ENCODE results near the gene STK10. TPM values are rescaled to one million over a fixed set of nuclear protein-coding genes. Genes with fewer than 3 reads are reported as not detected.

Gene STK10
- total RNA-seq, 1 donor from 2014 or later, result 8.8 TPM

DNA sequence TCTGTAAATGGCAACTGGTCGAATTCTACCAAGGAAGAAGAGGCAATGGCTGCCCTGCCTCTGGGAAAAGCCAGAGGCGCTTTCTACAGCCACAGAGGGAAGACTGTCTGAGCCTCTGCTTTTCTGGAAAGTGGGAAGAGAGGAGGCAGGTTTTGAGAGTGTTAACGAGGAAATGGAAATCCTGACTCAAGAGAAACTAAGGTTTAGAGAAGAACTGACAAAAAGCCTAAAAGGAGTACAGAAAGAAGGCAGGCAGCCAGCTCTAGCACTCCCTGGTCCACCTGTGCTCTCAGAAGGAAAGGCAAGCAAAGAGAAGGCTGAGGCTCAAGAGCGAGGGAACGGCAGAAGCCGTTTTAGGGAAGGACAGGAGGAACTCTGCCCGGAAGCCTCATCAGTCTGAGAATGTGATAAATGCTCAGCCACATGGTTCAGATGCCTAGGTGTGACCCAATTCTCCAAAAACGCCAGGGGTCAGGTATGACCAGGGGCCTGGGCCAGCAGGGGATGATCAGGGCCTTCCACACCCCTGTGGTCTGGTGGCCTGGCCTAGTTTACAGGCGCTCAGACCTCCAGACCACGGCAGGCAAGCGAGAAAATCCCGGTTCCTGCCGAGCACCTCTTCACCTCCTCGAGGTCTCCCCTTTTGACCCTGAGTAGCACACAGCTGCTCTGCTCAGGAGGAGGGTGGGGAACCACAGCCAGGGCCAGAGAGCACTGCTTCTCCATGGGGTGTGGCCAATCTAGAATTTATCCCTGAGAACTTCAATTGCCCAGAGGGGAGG is 101.6 kb downstream of the STK10 start:
- DNase-seq, result no peak
- intact Hi-C loops (cut with DNase I), result no loop called here
- ATAC-seq (ENCODE audit: poor library complexity), result no peak

DNA sequence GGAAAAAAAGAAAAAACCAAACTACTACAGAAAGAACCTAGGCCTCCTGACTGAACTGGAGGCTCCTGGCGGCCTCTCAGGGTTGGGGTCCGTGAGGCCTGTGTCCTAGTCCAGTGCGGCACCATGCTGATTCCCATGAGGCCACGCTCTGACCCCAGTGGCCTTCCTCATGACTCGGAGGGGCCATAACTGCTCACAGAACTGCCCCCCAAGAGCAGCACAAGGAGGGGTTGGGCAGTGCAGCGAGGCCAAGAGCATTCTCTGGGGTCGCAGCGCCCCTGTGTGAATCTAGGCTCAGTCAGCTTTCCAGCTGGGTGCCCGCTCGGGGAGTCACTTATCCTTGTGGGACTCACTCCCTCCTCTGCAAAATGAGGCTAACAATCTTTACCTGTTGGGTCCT is 102.3 kb downstream of the STK10 start:
- ATAC-seq (ENCODE audit: poor library complexity) (no peak), DNase-seq (no peak)
- intact Hi-C loops (cut with DNase I), result no loop called here

DNA sequence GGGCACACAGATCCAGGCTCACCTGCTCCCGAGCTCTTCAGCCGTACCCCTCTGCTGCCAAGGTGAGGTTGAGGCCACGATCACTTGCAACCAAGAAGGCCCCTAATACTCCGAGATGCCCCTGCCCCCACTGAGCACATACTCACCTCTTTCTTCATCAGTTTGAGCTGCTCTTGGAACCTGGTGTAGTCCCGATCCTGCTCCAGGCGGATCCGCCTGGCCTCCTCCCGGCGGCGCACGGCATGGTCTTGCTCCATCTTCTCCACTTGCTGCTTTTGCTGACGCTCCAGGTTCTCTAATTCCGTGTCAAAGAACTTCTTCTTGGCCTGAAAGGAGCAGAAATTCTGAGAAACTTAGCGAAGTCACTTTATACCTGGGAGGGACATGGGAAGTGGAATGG is 105.8 kb downstream of the STK10 start:
- no peak for ATAC-seq (ENCODE audit: poor library complexity)
- intact Hi-C loops (cut with DNase I), result no loop called here
- DNase-seq, result no peak

DNA sequence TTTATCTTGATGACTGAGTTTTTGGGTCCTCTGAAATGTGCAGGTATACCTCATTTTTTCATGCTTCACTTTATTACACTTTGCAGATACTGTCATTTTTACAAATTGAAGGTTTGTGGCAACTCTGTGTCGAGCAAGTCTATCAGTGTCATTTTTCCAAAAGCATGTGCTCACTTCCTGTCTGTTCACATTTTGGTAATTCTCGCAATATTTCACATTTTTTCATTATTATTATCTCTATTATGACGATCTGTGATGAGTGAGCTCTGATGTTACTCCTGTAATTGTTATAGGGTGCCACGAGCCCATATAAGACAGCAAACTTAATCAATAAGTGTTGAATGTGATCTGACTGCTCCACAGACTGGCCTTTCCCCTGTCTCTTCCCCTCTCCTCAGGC is 108.1 kb downstream of the STK10 start:
- no peak for DNase-seq
- ATAC-seq (ENCODE audit: poor library complexity), result no peak
- intact Hi-C loops (cut with DNase I), result no loop called here

- DNase-seq (peak; percentile 64), ATAC-seq (ENCODE audit: poor library complexity) (peak; percentile 77)
- intact Hi-C loops (cut with DNase I), result no loop called here
Measured at GRCh38 chr5:172078726-172079345, 109.2 kb downstream of the STK10 start.

GRCh38 chr5:172077664-172078425 is 110.2 kb downstream of the STK10 start:
- ATAC-seq (ENCODE audit: poor library complexity) (peak; percentile 39), DNase-seq (no peak)
- intact Hi-C loops (cut with DNase I), result no loop called here

DNA sequence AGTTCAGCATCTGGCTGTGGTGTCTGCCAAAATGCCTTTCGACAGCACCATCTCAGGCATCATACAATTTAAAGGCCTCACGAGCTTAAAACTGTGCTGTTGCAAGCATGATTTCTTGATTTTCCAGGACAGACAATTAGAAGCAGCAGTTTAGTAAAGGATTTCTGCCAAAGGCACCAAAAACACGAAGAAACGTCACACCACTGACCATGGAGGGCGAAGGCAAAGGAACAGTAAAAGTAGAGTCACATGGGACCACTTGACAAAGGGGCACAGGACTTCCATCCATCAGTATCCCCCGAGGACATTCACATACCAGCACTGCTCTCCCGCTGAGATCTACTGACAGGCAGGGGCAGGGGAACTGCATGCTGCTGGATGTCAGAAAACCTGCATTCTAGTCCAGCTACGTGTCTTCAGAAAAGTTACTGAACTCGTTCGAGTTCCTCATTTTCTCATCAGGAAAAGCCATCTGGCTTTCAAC is 111.2 kb downstream of the STK10 start:
- intact Hi-C loops (cut with DNase I), result no loop called here
- ATAC-seq (ENCODE audit: poor library complexity) (no peak), DNase-seq (no peak)

DNA sequence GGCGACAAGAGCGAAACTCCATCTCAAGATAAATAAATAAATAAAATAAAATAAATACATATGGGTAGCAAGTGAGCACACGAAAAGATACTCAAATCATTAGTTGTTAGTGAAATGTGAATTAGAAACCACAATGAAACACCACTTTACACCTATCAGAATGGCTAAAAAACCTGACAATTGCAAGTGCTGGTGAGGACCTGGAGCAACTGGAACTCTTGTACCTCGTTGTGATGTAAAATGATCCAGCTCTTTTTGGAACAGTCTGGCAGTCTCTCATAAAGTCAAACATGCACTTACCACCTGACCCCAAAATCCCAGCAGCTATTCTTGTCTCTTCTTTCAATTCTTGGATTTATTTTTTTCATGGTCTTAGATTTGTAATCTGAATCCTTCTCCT is 112.4 kb downstream of the STK10 start:
- DNase-seq, result no peak

DNA sequence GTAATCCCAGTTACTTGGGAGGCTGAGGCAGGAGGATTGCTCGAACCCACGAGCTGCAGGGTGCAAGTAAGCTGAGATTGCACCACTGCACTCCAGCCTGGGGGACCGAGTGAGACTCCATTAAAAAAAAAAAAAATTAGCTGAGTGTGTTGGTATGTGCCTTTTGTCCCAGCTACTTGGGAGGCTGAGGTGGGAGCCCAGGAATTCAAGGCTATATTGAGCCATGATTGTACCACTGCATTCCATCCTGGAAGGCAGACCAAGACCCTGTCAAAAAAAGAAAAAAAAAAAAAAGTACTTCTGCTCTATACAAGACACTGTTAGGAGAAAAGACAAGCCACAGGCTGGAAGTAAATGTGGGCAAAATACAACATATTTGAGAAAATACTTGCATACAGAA is 113.1 kb downstream of the STK10 start:
- ATAC-seq (ENCODE audit: poor library complexity), result no peak
- DNase-seq, result no peak
- intact Hi-C loops (cut with DNase I), result no loop called here

More for the DNA sequence above, 112.4 kb downstream of the STK10 start:
- intact Hi-C loops (cut with DNase I), result no loop called here
- ATAC-seq (ENCODE audit: poor library complexity), result no peak

GRCh38 chr5:172071309-172071875 is 116.6 kb downstream of the STK10 start:
- DNase-seq, result no peak
- no peak for ATAC-seq (ENCODE audit: poor library complexity)
- intact Hi-C loops (cut with DNase I), result no loop called here

- DNase-seq (no peak), ATAC-seq (ENCODE audit: poor library complexity) (no peak)
- intact Hi-C loops (cut with DNase I), result no loop called here
Measured at GRCh38 chr5:172065431-172066065, 122.5 kb downstream of the STK10 start.

- no peak for DNase-seq
- no peak for ATAC-seq (ENCODE audit: poor library complexity)
- intact Hi-C loops (cut with DNase I), result no loop called here
Measured at GRCh38 chr5:172064766-172065165, 123.3 kb downstream of the STK10 start.

- intact Hi-C loops (cut with DNase I), result no loop called here
- ATAC-seq (ENCODE audit: poor library complexity) (no peak), DNase-seq (no peak)
Measured at GRCh38 chr5:172064358-172064757, 123.7 kb downstream of the STK10 start.

GRCh38 chr5:172063463-172064235 is 124.4 kb downstream of the STK10 start:
- no peak for DNase-seq
- ATAC-seq (ENCODE audit: poor library complexity), result no peak
- intact Hi-C loops (cut with DNase I), result no loop called here

GRCh38 chr5:172059661-172060100 is 128.3 kb downstream of the STK10 start:
- ATAC-seq (ENCODE audit: poor library complexity) (no peak), DNase-seq (no peak)
- intact Hi-C loops (cut with DNase I), result no loop called here

- intact Hi-C loops (cut with DNase I), result no loop called here
Measured at GRCh38 chr5:172058088-172058487, 129.9 kb downstream of the STK10 start.

GRCh38 chr5:172055996-172056395 is 132.0 kb downstream of the STK10 start:
- DNase-seq, result no peak
- ATAC-seq (ENCODE audit: poor library complexity), result no peak
- intact Hi-C loops (cut with DNase I), result no loop called here

More at GRCh38 chr5:172058088-172058487, 129.9 kb downstream of the STK10 start:
- no peak for DNase-seq
- ATAC-seq (ENCODE audit: poor library complexity), result no peak

DNA sequence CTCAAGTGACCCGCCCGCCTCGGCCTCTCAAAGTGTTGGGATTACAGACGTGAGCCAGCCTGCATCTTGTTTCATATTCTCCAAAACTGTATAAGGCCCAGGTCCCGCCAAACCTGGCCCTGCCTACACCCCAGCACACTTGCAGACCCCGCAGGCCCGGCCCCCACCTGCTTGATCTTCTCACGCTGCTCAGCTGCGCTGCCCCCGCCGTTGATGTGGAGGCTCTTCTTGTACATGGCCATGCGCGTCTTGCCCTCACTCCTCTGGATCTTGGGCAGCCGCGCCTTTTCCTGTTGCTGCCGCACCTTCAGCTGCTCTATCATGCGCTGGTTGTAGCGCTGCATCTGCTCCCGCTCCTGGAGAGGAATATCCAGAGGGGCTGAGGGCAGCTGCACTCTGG is 132.6 kb downstream of the STK10 start:
- intact Hi-C loops (cut with DNase I), result no loop called here
- DNase-seq, result no peak

More for the DNA sequence above, 132.6 kb downstream of the STK10 start:
- no peak for ATAC-seq (ENCODE audit: poor library complexity)
